HPDE6-E6E7 (cell line): Measurements from ENCODE around the gene MAP6.
A peak's percentile ranks its signal among the peaks of the same experiment; 100 is the strongest.

ENCODE experiments used
- DNase-seq: peaks from one replicate; pipeline ENCODE4 v3.0.0; 2011; ENCODE audit warnings: missing footprints; ENCODE audit errors: extremely low spot score

The MAP6 gene

GRCh38 chr11:75632450-75632849, 36.4 kb downstream of the MAP6 start:
- no peak for DNase-seq

GRCh38 chr11:75631086-75631730, 37.6 kb downstream of the MAP6 start:
- DNase-seq: no peak

- no peak for DNase-seq
These were observed 40.8 kb downstream of the MAP6 start for GRCh38 chr11:75627906-75628668.

- no peak for DNase-seq
These were observed 41.8 kb downstream of the MAP6 start for GRCh38 chr11:75626889-75627529.

GRCh38 chr11:75625991-75626888, 42.6 kb downstream of the MAP6 start:
- peak; percentile 51 for DNase-seq

GRCh38 chr11:75625021-75625420, 43.8 kb downstream of the MAP6 start:
- no peak for DNase-seq

GRCh38 chr11:75616281-75616680, 52.6 kb downstream of the MAP6 start:
- no peak for DNase-seq

- no peak for DNase-seq
These were observed 53.1 kb downstream of the MAP6 start for GRCh38 chr11:75615751-75616150.

GRCh38 chr11:75611823-75612222, 57.0 kb downstream of the MAP6 start:
- DNase-seq: no peak

GRCh38 chr11:75606099-75606498, 62.7 kb downstream of the MAP6 start:
- DNase-seq: no peak

GRCh38 chr11:75603791-75604736, 64.8 kb downstream of the MAP6 start:
- DNase-seq: peak; percentile 78

GRCh38 chr11:75602951-75603350, 65.9 kb downstream of the MAP6 start:
- DNase-seq: no peak

GRCh38 chr11:75601494-75601893, 67.3 kb downstream of the MAP6 start:
- no peak for DNase-seq

GRCh38 chr11:75600356-75600755, 68.5 kb downstream of the MAP6 start:
- DNase-seq: no peak

GRCh38 chr11:75598900-75599299, 69.9 kb downstream of the MAP6 start:
- DNase-seq: no peak

- no peak for DNase-seq
These were observed 70.6 kb downstream of the MAP6 start for GRCh38 chr11:75598264-75598663.

GRCh38 chr11:75597636-75598035, 71.2 kb downstream of the MAP6 start:
- peak; percentile 47 for DNase-seq

- DNase-seq: no peak
These were observed 71.9 kb downstream of the MAP6 start for GRCh38 chr11:75596914-75597313.

GRCh38 chr11:75595429-75595828, 73.4 kb downstream of the MAP6 start:
- no peak for DNase-seq

- DNase-seq: no peak
These were observed 74.6 kb downstream of the MAP6 start for GRCh38 chr11:75594211-75594610.
